DMS53 treated with DMSO at 0.1 percent for 48 hours (cell line): ENCODE measurements around the gene TMEM259.

Experiments used
- DNase-seq: peaks from one replicate; lab custom pipeline; 2025; ENCODE audit not compliant: unreplicated experiment; lab: John Stamatoyannopoulos, UW

Gene TMEM259

GRCh38 chr19:1017906-1018305 is 3.0 kb downstream of the TMEM259 start:
- DNase-seq: no peak

GRCh38 chr19:1017115-1017905 is 3.6 kb downstream of the TMEM259 start:
- no peak for DNase-seq

DNA sequence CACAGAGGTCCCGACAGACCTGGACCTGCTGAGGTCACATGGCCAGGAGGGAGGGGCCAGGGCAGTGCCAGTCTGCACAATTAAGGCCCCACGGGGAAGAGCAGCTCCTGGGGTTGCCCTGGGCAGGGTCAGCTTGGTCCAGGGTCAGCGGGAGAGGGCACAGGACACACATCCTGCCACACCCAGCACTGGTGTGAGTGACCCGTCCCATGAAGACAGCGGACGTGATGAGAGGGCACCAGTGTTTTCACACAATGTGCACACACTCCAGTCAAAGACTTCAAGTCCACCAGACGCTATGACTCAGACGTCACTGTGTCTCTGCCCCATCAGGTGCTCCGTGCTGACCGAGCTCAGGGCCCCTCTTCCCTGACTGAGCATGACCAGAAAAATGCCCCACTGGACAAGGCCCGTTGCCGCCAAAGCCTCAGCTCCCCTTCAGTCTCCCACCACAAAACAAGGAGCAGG is 4.2 kb downstream of the TMEM259 start:
- DNase-seq: no peak

- DNase-seq: no peak
Observed at GRCh38 chr19:1015782-1016646, 4.9 kb downstream of the TMEM259 start.

- DNase-seq: no peak
Observed at GRCh38 chr19:1015061-1015781, 5.7 kb downstream of the TMEM259 start.

DNA sequence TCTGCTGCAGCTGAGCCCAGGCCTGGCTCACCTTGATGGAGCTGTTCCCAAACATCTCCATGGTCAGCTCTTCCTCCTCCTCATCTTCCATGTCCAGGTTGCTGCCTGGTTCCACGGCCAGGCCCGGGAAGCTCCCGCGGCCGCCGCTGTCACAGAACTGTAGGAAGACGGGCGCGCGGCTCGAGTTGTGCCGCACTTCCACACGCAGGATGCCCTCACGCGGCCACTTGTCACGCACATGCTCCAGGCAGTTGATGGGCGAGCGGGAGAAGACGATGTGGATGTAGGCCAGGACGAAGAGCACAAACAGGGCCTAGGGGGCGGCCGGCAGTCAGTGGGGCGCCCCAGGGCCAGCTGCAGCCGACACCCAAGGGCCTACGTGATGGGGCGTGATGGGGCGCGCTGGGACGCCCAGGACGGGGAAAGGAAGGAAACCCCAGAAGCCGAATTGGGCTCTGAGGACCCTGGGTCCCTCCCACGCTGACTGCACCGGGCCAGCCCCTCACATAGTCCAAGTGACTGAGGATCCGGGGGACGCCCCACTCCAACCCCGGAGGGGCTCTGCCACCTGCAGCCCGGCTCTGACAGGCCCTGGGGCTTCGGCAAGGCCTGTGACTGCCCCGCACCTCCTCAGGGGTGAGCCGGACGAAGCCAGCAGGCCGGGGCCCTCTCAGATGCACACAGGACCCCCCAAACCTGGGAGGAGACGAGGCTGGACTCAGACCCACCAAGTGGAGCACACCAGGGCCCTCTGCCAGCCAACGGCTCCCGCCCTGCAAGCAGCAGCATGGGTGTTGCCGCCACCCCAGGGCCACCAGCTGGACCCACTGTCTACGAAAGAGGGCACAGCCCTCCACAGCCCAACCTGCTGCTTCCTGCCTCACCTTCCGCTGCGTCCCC is 6.5 kb downstream of the TMEM259 start:
- no peak for DNase-seq

- no peak for DNase-seq
Observed at GRCh38 chr19:1013218-1013617, 7.7 kb downstream of the TMEM259 start.

DNA sequence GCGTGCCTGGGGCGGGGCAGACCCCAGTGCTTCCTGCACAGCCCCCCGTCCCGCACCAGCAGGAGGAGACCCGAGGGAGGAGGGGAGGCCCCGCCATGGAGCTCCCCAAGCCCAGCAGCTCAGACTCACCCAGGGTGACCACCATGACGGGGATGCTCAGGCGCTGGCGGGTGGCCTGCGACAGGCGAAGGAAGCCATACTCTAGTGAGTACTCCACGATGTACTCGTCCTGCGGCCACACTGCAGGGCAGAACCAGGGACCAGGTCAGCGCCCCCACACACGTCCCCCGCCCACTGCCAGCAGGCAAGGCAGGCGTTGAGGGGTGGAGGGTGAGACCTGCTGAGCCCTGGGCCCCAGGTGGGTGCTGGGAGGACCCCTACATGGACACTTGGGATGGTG is 8.6 kb downstream of the TMEM259 start:
- no peak for DNase-seq

GRCh38 chr19:1011831-1012333 is 9.0 kb downstream of the TMEM259 start:
- no peak for DNase-seq

DNA sequence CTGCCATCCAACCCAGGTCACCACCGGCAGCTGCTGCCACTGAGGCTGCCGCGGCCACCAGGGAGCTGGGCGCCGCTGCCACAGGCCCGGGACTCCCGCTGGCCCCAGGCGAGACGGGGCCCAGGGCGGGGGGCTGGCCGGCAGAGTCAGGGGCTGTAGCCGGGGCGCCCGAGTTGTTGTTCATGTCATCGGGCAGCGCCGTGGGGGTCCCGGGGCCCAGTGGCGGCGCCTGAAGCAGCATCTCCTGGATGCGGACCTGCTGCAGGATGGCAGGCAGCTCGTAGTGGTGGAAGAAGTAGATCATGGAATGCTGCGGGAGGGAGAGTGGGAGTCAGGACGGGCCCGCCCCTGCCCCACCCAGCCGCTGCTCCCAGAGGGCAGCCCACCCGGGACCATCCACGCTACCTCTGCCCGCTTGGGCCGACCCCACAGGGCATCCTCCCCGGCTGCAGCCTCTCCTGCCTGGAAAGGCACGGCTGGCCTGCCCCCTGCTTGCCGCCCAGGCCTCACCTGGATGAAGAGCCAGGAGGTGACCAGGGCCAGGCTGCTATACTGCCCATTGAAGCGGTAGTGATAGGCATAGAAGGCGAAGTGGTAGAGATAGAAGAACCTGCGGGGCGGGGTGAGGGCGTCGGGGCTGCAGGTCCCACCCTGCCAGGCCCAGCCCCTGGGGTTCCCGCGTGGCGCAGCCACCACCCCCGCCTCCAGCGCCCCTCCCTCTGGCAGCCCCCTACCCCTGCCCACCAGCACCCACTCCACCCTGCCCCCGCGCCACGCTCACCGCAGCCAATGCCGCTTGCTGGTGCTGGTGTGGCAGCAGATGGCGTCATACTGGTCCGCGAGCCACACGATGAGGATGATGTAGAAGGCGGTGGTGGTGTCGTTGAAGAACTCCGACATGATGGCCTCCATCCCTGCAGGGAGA is 10.1 kb downstream of the TMEM259 start:
- DNase-seq: no peak

DNA sequence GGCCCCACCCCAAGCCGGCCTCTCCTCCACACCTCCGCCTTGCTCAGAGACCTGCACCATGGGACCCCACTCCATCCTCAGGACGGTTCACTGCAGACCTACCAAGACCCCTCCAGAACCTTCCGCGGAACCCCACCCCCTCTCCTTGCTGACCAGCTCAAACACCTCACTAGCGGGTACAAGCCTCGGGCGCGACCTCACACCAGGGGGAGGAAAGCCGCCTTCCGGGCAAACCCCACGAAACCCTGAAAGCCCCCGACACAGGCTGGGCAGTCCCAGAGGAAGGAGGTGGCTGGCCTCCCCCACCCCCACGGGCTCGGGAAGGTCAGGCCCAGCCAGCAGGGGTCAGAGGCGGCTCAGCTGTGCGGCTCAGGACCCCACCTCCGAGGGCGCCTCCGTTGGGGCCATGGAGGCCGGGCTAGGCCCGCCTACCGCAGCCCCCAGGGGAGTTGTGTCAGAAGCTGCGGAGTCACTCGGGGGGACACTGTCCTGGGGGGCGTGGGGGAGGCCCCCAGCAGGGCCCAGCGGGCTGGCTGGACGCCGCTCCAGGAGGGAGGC is 10.9 kb downstream of the TMEM259 start:
- no peak for DNase-seq

- DNase-seq: no peak
Observed at GRCh38 chr19:1009041-1009980, 11.6 kb downstream of the TMEM259 start.

GRCh38 chr19:1008268-1009040 is 12.5 kb downstream of the TMEM259 start:
- DNase-seq: no peak

GRCh38 chr19:1007399-1008251 is 13.3 kb downstream of the TMEM259 start:
- no peak for DNase-seq

- DNase-seq: no peak
Observed at GRCh38 chr19:1006711-1007398, 14.1 kb downstream of the TMEM259 start.
